ENCODE data around the gene COP1. TPM values are rescaled to one million over a fixed set of nuclear protein-coding genes. Genes with fewer than 3 reads are reported as not detected.

Gene COP1
- total and polyA plus RNA-seq, 3 donors from 2014 or later, result 63.7 to 103 (median 92.9) TPM

- intact Hi-C loops (cut with DNase I; ENCODE audit: low total_unique reads), result no loop called here
These were observed 243.3 kb downstream of the COP1 start for GRCh38 chr1:175963740-175964139.

GRCh38 chr1:175960169-175960568 is 246.9 kb downstream of the COP1 start:
- Histone ChIP-seq H3K4me3 (no peak overlapping the region), H3K27ac (no peak overlapping the region), H3K9me3 (no peaks in the 10 kb centered on the region), H3K36me3 (ENCODE audit: low read depth, missing control alignments) (no peaks in the 10 kb centered on the region), H3K4me1 (no peaks in the 10 kb centered on the region), H3K27me3 (no peaks in the 10 kb centered on the region)
- no peak for TF ChIP-seq CTCF (IDR thresholded peaks at IDR 0.05)
- no peak for TF ChIP-seq POLR2A (IDR thresholded peaks at IDR 0.05)
- DNase-seq, result no peak
- 91 to 98% methylated on average over 1 of the region's 1 CpG for WGBS, 2 donors
- intact Hi-C loops (cut with DNase I; ENCODE audit: low total_unique reads), result no loop called here

More at GRCh38 chr1:175963740-175964139, 243.3 kb downstream of the COP1 start:
- Histone ChIP-seq H3K4me3 (no peak overlapping the region), H3K36me3 (ENCODE audit: low read depth, missing control alignments) (no peaks in the 10 kb centered on the region), H3K27me3 (no peaks in the 10 kb centered on the region), H3K27ac (no peak overlapping the region), H3K9me3 (no peaks in the 10 kb centered on the region), H3K4me1 (no peaks in the 10 kb centered on the region)
- no peak for DNase-seq
- TF ChIP-seq POLR2A (IDR thresholded peaks at IDR 0.05) (no peak), CTCF (IDR thresholded peaks at IDR 0.05) (no peak)
- 95% methylated on average over 2 of the region's 2 CpGs for WGBS, 2 donors

GRCh38 chr1:175951627-175952026 is 255.5 kb downstream of the COP1 start:
- intact Hi-C loops (cut with DNase I; ENCODE audit: low total_unique reads), result no loop called here
- Histone ChIP-seq H3K4me1 (no peaks in the 10 kb centered on the region), H3K36me3 (ENCODE audit: low read depth, missing control alignments) (no peaks in the 10 kb centered on the region), H3K4me3 (no peak overlapping the region), H3K9me3 (no peaks in the 10 kb centered on the region), H3K27me3 (no peaks in the 10 kb centered on the region), H3K27ac (no peak overlapping the region)
- no peak for TF ChIP-seq CTCF (IDR thresholded peaks at IDR 0.05)
- TF ChIP-seq POLR2A (IDR thresholded peaks at IDR 0.05), result no peak
- 29 to 55% methylated on average over 1 of the region's 1 CpG for WGBS, 2 donors
- DNase-seq, result no peak

GRCh38 chr1:175947771-175948170 is 259.3 kb downstream of the COP1 start:
- DNase-seq, result no peak
- H3K4me1 ChIP-seq, result no peaks in the 10 kb centered on the region
- H3K9me3 ChIP-seq, result no peaks in the 10 kb centered on the region
- intact Hi-C loops (cut with DNase I; ENCODE audit: low total_unique reads), result no loop called here
- H3K27me3 ChIP-seq, result no peaks in the 10 kb centered on the region
- TF ChIP-seq POLR2A (IDR thresholded peaks at IDR 0.05), result no peak
- no peak for TF ChIP-seq CTCF (IDR thresholded peaks at IDR 0.05)
- no peak overlapping the region for H3K4me3 ChIP-seq
- no peaks in the 10 kb centered on the region for H3K36me3 ChIP-seq (ENCODE audit: low read depth, missing control alignments)
- no peak overlapping the region for H3K27ac ChIP-seq

- no peak overlapping the region for H3K4me3 ChIP-seq
- no peak for DNase-seq
- intact Hi-C loops (cut with DNase I; ENCODE audit: low total_unique reads), result no loop called here
- H3K27ac ChIP-seq, result no peak overlapping the region
- 89 to 91% methylated on average over 2 of the region's 2 CpGs for WGBS, 2 donors
- no peaks in the 10 kb centered on the region for H3K4me1 ChIP-seq
- TF ChIP-seq CTCF (IDR thresholded peaks at IDR 0.05), result no peak
- no peak for TF ChIP-seq POLR2A (IDR thresholded peaks at IDR 0.05)
- H3K9me3 ChIP-seq, result no peaks in the 10 kb centered on the region
- no peaks in the 10 kb centered on the region for H3K27me3 ChIP-seq
- H3K36me3 ChIP-seq (ENCODE audit: low read depth, missing control alignments), result no peaks in the 10 kb centered on the region
These were observed 262.5 kb downstream of the COP1 start for GRCh38 chr1:175944591-175944990.
